GM12872 (cell line): Measurements from ENCODE around the gene FTSJ1.

Experiments used
- TF ChIP-seq, protein P1 (sequence below): IDR thresholded peaks from 3 replicates; pipeline ENCODE4 v1.5.1; 2011; ENCODE audit warnings: low read depth, mild to moderate bottlenecking, low read length, moderate library complexity; ENCODE audit not compliant: insufficient read depth

Gene FTSJ1

DNA sequence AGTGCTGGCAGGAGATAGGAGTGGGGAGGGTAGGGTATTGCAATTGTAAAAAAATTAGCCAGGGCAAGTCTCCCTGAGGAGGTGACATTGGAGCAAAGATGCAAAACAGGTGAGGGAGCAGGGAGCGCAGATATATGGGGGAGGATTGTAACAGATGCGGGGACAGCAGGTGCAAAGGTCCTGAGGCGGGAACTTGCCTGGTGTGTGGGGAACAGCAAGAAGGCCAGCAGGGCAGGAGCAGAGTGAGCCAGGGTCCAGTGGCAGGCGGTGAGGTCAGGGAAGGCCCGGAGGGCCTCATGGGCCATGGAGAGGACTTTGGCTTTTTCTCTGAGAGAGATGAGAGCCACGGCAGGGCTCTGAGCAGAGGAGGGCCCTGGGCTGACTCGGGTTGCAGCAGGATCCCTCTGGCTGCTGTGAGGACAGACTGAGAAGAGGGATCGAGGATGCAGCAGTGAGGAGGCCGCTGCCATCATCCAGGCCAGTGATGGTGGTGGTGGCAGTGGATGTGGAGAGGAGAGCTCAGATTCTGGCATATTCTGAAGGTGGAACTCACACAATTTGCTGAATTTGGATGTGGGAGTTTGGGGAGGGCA is 39.0 kb downstream of the FTSJ1 start:
- TF ChIP-seq, protein P1, sequence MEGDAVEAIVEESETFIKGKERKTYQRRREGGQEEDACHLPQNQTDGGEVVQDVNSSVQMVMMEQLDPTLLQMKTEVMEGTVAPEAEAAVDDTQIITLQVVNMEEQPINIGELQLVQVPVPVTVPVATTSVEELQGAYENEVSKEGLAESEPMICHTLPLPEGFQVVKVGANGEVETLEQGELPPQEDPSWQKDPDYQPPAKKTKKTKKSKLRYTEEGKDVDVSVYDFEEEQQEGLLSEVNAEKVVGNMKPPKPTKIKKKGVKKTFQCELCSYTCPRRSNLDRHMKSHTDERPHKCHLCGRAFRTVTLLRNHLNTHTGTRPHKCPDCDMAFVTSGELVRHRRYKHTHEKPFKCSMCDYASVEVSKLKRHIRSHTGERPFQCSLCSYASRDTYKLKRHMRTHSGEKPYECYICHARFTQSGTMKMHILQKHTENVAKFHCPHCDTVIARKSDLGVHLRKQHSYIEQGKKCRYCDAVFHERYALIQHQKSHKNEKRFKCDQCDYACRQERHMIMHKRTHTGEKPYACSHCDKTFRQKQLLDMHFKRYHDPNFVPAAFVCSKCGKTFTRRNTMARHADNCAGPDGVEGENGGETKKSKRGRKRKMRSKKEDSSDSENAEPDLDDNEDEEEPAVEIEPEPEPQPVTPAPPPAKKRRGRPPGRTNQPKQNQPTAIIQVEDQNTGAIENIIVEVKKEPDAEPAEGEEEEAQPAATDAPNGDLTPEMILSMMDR = no peak

DNA sequence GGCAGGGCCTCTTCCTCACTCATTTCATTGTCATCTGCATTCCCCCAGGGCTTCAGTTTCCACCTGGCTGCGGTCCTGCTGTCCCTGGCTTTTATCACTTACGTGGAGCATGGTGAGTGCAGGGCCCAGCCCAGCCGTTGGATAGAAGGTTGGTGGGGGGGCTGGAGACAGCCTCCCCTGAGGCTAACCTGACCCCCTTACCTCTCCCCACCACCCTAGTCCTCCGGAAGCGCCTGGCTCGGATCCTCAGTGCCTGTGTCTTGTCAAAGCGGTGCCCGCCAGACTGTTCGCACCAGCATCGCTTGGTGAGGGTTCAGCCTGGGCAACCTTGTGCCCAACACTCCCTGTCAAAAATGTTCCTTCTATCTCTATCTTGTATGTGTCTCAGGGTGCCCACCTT is 39.8 kb downstream of the FTSJ1 start:
- TF ChIP-seq, protein P1 = no peak

DNA sequence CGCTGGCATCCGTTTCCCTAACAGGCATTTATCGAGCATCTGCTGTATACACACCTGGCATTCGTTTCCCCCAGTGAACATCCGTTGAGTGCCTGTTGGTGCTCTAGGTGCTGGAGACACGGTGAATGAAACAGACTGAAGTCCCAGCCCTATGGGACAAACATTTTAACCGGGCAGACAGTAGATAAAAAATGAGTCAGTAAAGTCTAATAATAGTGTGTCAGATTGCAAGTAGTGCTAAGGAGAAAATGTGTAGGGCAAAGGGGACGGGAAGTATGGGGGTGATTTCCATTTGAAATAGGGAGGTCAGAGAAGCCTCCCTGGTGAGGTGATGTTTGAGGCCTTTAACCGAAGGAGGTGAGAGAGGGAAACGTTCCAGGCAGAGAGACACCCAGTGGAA is 40.3 kb downstream of the FTSJ1 start:
- TF ChIP-seq, protein P1 = no peak

DNA sequence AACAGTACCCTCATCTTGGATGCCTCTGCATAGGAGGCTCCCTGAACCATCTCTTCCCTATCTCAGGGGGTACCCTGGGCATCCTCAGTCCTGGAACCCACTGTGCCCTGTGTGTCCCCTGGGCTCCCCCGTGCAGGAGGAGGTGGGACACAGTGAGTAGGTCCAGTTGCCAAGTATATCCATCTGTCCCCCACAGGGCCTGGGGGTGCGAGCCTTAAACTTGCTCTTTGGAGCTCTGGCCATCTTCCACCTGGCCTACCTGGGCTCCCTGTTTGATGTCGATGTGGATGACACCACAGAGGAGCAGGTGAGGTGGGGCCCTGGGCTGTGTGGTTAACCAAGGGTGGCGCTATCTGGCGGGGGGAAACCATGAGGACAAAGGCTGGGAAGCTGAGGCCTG is 41.0 kb downstream of the FTSJ1 start:
- TF ChIP-seq, protein P1 = no peak

DNA sequence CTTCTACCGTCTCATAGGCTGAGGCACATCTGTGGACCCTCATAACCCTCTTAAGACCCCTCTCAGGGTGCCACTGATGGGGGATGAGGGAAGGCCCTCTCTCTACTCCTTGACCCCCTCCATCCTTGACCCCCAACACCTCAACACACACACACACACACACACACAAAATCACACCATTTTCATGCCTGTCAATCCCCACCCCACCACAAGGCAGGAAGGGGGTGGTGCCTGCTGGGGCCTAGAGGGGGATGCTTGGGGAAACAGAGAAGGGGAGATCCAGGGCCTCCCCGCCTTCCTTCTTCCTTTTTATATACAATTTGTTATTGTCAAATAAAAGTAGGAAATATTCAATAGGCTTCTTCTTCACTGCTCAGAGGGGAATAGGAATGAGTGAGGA is 44.5 kb downstream of the FTSJ1 start:
- TF ChIP-seq, protein P1 = no peak

DNA sequence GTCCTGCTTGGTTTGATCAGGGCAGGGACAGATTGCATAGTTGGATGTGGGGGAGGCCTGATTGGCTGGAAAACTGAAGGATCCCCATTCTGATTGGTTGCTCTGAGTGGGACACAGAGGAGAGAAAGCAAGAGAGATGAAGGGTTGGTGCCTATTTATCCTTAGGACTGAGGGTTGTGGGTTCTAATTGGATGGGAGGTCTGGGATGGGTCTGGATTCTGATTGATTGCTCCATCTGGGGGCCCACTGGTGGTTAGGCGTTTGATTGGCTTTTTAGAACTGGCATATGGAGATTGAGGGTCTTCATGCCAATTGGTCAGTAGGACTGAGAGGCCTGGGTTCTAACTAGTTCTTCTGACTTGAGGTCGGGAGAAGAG is 45.0 kb downstream of the FTSJ1 start:
- TF ChIP-seq, protein P1 = no peak

DNA sequence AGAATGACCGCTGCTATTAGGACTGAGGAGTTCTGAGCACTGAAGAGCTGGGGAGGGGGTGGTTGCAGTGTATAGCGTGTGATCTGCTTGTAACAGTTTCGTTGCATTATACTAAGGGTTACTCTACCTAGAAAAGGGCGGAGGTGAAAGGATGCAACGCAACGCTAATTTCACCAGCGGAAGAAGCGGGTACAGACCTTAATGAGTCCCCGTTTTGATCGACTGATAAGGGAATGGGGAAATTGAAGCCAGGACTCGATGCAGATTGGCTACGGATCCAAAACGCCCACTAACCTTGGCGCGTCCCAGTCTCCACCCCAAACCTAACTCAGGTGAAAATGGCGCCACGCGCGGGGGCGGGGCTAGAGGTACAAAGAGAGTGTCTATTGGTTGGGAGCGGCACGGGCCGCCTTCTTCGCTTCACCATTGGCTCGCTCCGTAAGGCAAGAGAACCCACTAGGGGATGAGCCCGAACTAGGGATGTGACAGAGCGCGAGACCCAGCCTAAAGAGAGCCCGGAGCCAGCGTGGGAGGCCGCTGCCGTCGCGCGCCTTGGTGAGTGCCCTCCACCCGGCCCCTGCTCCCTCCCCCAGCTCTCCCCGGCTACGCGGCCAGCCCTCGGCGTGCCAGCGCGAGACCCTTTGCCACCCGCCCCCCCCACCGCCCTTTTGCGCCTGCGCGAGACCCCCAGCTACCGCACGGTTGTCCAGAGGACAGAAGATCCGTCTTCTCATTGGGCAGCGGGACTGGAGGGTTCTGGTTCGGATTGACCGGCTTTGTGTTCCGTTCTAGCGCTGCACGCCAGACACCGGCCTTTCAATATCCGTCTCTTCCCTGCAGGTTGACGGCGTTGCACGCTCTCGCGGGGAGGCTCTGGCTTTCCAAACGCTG is 45.6 kb downstream of the FTSJ1 start, which contains the start of gene EBP:
TSS of gene EBP (plus strand) at position 456 of the 891 bp plus-strand sequence. CDS start 1,964 bp downstream, outside the sequence.
- TF ChIP-seq, protein P1 = no peak
